HG03280 (cell line): ENCODE results near the gene DISP2.

Source experiments
- ATAC-seq: cut with Tn5 transposase; IDR thresholded peaks from one replicate; pipeline ENCODE4 v1.9.1; 2021; ENCODE audit warnings: mild to moderate bottlenecking, moderate library complexity; ENCODE audit not compliant: unreplicated experiment

Gene DISP2

GRCh38 chr15:40386480-40386879, 28.5 kb downstream of the DISP2 start:
- no peak for ATAC-seq

GRCh38 chr15:40388941-40389823, 31.2 kb downstream of the DISP2 start:
- no peak for ATAC-seq

GRCh38 chr15:40389824-40390595, 32.0 kb downstream of the DISP2 start:
- no peak for ATAC-seq

- ATAC-seq = no peak
These were observed 35.2 kb downstream of the DISP2 start for GRCh38 chr15:40392986-40393948.

GRCh38 chr15:40397688-40398412, 39.8 kb downstream of the DISP2 start:
- no peak for ATAC-seq

GRCh38 chr15:40398413-40398873, 40.4 kb downstream of the DISP2 start:
- peak; percentile 76 for ATAC-seq

- ATAC-seq = no peak
These were observed 41.4 kb downstream of the DISP2 start for GRCh38 chr15:40399370-40399769.

- ATAC-seq = peak; percentile 81
These were observed 47.7 kb downstream of the DISP2 start, which contains the start of gene IVD for GRCh38 chr15:40405501-40406381. Gene IVD, plus strand, starts transcription at chr15:40405795. Its CDS starts 33 bp downstream, at chr15:40405828.

GRCh38 chr15:40407330-40407990, 49.4 kb downstream of the DISP2 start:
- no peak for ATAC-seq

- no peak for ATAC-seq
These were observed 51.3 kb downstream of the DISP2 start for GRCh38 chr15:40409366-40409765.

GRCh38 chr15:40410476-40410875, 52.5 kb downstream of the DISP2 start:
- no peak for ATAC-seq

- no peak for ATAC-seq
These were observed 54.2 kb downstream of the DISP2 start for GRCh38 chr15:40412095-40412759.

GRCh38 chr15:40413036-40413435, 55.0 kb downstream of the DISP2 start:
- ATAC-seq = no peak

- ATAC-seq = no peak
These were observed 56.8 kb downstream of the DISP2 start for GRCh38 chr15:40414816-40415215.

- no peak for ATAC-seq
These were observed 57.2 kb downstream of the DISP2 start for GRCh38 chr15:40415226-40415625.

- no peak for ATAC-seq
These were observed 58.0 kb downstream of the DISP2 start for GRCh38 chr15:40416056-40416455.

GRCh38 chr15:40418126-40418525, 60.1 kb downstream of the DISP2 start:
- ATAC-seq = no peak
